ENCODE data around the gene DLG2.

DNA sequence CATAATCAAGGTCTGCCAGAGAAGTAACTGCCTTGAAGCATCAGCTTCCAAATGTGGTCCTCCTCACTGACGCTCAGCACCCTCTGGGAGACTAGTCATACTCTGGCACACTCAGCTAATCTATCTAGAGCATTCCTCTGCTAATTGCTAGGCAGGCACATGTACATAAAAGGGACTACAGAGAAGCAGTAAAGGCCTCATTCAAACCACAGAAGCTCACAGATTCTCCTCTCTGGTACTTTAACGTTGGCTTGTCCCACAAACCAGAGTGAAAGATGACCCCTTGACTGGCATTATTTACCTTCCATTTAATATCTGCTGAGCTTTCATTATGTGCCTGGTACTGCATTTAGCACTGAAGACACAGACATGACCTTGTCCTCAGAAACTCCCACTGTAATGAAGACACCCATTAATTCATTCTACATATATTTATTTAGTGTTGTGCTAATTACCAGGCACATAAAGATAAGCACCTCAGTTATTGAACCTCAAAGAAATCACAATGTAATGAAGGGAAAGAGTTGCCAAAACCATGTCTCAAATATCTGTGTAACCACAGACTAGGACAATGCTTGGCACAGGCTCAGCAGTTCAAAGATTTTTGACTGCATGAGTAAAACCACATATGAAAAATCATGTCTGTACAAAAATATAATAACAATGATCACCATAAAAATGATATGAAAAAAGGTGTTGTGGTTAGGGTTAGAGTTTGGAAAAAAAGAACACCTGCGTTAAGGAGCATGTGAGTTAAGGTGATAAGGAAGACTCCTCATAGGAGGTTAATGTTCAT is 550.4 kb downstream of the DLG2 start:
- TF ChIP-seq EP300 (IDR thresholded peaks at IDR 0.05) (no peak), POLR2AphosphoS5 (IDR thresholded peaks at IDR 0.05) (no peak)
- TF ChIP-seq, protein P1, sequence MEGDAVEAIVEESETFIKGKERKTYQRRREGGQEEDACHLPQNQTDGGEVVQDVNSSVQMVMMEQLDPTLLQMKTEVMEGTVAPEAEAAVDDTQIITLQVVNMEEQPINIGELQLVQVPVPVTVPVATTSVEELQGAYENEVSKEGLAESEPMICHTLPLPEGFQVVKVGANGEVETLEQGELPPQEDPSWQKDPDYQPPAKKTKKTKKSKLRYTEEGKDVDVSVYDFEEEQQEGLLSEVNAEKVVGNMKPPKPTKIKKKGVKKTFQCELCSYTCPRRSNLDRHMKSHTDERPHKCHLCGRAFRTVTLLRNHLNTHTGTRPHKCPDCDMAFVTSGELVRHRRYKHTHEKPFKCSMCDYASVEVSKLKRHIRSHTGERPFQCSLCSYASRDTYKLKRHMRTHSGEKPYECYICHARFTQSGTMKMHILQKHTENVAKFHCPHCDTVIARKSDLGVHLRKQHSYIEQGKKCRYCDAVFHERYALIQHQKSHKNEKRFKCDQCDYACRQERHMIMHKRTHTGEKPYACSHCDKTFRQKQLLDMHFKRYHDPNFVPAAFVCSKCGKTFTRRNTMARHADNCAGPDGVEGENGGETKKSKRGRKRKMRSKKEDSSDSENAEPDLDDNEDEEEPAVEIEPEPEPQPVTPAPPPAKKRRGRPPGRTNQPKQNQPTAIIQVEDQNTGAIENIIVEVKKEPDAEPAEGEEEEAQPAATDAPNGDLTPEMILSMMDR (IDR thresholded peaks at IDR 0.05): no peak

All from sigmoid colon (tissue), 4 donors.